Measurements from ENCODE around the gene DNAI4. TPM values are rescaled to one million over a fixed set of nuclear protein-coding genes. Genes with fewer than 3 reads are reported as not detected.

DNAI4 gene
- total and polyA plus RNA-seq, 2 of the 8 experiments (the other 6 are each of a cell fraction or from before 2014, with no cell fraction given), result 0.32 to 2.1 TPM

- Histone ChIP-seq H3K23ac (ENCODE audit: insufficient read length) (no peak overlapping the region), H3K4me2 (ENCODE audit: insufficient read depth in 1 of 2, low read depth in 2 of 2, low read length in 2 of 2) (no peak overlapping the region), H3K27ac (ENCODE audit: low read depth, low read length) (no peak overlapping the region), H3K9me3 (ENCODE audit: insufficient read depth in 2 of 2, low read depth in 1 of 2, low read length in 1 of 2) (no peaks in the 10 kb centered on the region), H3K4me3 (ENCODE audit: extremely low read depth in 1 of 4, insufficient read depth in 2 of 4, low read depth in 3 of 4, low read length in 4 of 4) (no peak overlapping the region), H3K4me1 (replicated peaks in 1 of 4; ENCODE audit: control insufficient read depth in 3 of 4, insufficient read depth in 4 of 4, low read length in 3 of 4) (no peaks in the 10 kb centered on the region), H3K79me2 (ENCODE audit: control insufficient read depth in 1 of 2, insufficient read depth in 2 of 2, low read length in 2 of 2) (no peaks in the 10 kb centered on the region), H2BK120ac (replicated peaks; ENCODE audit: low read depth, low read length) (no peak overlapping the region), H2BK12ac (ENCODE audit: low read depth, low read length) (no peak overlapping the region), H3K14ac (ENCODE audit: insufficient read length) (no peak overlapping the region), H3K79me1 (ENCODE audit: low read depth, low read length) (no peaks in the 10 kb centered on the region), H2BK5ac (ENCODE audit: low read depth, low read length) (no peak overlapping the region), H3K56ac (replicated peaks; ENCODE audit: insufficient read length, low read depth, low read length) (no peak overlapping the region), H3K23me2 (ENCODE audit: low read depth, low read length) (no peaks in the 10 kb centered on the region), H2AK5ac (ENCODE audit: low read depth, low read length) (no peak overlapping the region), H3K9ac (replicated peaks in 1 of 4; ENCODE audit: extremely low read depth in 1 of 4, low read depth in 3 of 4, low read length in 3 of 4) (no peak overlapping the region), H4K8ac (ENCODE audit: extremely low read depth, insufficient read depth, low read length) (no peak overlapping the region), H2BK20ac (ENCODE audit: low read length) (no peak overlapping the region), H4K5ac (ENCODE audit: insufficient read length, low read depth, low read length) (no peak overlapping the region), H2AFZ (ENCODE audit: low read length) (no peak overlapping the region), H3K18ac (ENCODE audit: extremely low read depth, low read length) (no peak overlapping the region), H4K20me1 (replicated peaks in 1 of 2; ENCODE audit: control insufficient read depth in 1 of 2, insufficient read depth in 2 of 2, low read length in 2 of 2) (no peaks in the 10 kb centered on the region), H3K36me3 (ENCODE audit: control insufficient read depth in 2 of 4, insufficient read depth in 4 of 4, low read length in 3 of 4) (no peaks in the 10 kb centered on the region), H2BK15ac (ENCODE audit: low read length) (no peak overlapping the region), H3K4ac (replicated peaks; ENCODE audit: insufficient read length, low read depth, low read length) (no peak overlapping the region), H3K27me3 (replicated peaks in 1 of 4; ENCODE audit: control insufficient read depth in 3 of 4, extremely low read depth in 1 of 4, insufficient read depth in 3 of 4, low read length in 3 of 4) (no peaks in the 10 kb centered on the region), H4K91ac (replicated peaks; ENCODE audit: insufficient read length, low read length) (no peak overlapping the region)
- TF ChIP-seq CTBP2 (IDR thresholded peaks at IDR 0.05; ENCODE audit: borderline replicate concordance, insufficient read depth, insufficient read length, low read length) (no peak), GTF2F1 (IDR thresholded peaks at IDR 0.05; ENCODE audit: borderline replicate concordance, low read depth, low read length) (no peak), EP300 (IDR thresholded peaks at IDR 0.05; ENCODE audit: borderline replicate concordance in 1 of 2, low read depth in 2 of 2, low read length in 2 of 2) (no peak), JUN (IDR thresholded peaks at IDR 0.05; ENCODE audit: low read depth, low read length) (no peak), ASH2L (IDR thresholded peaks at IDR 0.05; ENCODE audit: low read length) (no peak), KDM5A (IDR thresholded peaks at IDR 0.05; ENCODE audit: low read length) (no peak), SP4 (IDR thresholded peaks at IDR 0.05; ENCODE audit: low read length) (no peak)
- ChIA-PET POLR2A (ENCODE audit: partially characterized antibody) (no interaction called here), CTCF (ENCODE audit: partially characterized antibody) (no interaction called here)
- DNase-seq (ENCODE audit: low read depth in 1 of 2, low spot score in 2 of 2), result no peak
- FAIRE-seq, result no peak
Measured at GRCh38 chr1:66834926-66835325, 89.7 kb downstream of the DNAI4 start.

Data from H1 (cell line).